GM19099 (cell line): ENCODE data around the gene TADA2A.

Source experiments
- POLR2A ChIP-seq: IDR thresholded peaks from 3 replicates; pipeline ENCODE4 v1.6.1; 2011; ENCODE audit warnings: low read depth; ENCODE audit not compliant: insufficient read length; ENCODE audit errors: extremely low read depth

TADA2A gene

DNA sequence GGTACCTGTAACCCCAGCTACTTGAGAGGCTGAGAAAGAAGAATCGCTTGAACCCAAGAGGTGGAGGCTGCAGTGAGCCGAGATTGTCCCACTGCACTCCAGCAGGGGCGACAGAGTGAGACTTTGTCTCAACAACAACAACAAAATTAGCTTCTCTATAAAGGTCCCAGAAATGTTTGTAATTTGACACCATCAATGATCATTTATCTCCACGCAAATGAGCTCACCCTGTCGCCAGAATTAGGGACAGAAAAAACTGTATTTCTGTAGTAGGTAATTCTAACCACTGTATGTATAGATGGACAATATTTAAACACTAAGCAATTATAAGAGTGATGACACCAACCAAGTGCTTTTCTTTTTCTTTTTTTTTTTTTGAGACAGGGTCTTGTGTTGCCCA is 20.2 kb upstream of the TADA2A start:
- no peak for TF ChIP-seq POLR2A

DNA sequence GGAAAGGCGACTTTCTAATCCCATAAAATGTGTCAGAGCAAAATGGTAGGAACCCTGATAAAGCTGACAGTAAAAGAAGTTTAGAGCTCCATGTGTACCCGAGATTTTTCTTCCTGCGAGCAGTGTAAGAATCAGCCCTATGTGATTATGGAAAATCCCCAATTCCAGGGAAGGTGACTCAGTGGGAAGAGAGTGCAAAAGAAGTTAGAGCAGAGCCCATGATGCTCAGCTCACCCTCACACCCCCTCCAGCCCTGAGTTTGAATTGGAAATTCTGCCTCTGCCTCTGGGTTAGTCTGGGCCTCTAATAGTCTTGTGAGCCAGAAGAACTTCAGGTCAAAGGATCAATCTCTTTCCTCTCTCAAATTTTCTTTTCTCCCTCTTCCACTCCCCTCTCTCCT is 18.4 kb upstream of the TADA2A start:
- TF ChIP-seq POLR2A = no peak

DNA sequence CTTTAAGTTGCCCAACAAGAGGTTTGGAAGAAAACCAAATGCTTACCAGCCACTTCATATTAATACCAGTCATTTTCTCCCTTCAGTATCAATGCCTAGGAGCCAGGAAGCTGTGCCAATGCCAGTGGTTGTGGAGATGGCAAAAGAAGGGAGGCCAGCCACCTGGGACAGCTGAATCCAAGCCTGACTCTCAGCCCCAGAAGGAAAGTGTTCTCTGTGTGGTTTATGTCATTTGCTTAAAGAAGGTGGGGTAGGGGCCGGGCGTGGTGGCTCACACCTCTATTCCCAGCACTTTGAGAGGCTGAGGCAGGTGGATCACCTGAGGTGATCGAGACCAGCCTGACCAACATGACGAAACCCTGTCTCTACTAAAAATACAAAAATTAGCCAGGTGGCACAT is 17.5 kb upstream of the TADA2A start:
- no peak for TF ChIP-seq POLR2A

DNA sequence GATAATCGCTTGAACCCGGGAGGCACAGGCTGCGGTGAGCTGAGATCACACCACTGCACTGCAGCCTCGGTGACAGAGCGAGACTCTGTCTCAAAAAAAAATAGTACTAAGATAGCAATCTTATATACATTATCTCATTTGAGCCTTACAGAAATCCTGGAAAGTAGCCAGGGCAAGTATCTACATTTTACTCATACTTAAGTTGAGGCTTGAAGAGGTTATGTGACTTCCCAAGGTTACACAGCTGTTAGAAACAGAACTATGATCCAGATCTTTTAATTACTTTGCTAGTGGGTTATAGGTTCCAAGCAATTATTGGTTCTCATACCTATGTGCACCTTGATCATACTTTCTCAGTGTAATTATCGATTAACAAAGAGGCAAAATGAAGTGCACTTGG is 15.5 kb upstream of the TADA2A start:
- no peak for TF ChIP-seq POLR2A

DNA sequence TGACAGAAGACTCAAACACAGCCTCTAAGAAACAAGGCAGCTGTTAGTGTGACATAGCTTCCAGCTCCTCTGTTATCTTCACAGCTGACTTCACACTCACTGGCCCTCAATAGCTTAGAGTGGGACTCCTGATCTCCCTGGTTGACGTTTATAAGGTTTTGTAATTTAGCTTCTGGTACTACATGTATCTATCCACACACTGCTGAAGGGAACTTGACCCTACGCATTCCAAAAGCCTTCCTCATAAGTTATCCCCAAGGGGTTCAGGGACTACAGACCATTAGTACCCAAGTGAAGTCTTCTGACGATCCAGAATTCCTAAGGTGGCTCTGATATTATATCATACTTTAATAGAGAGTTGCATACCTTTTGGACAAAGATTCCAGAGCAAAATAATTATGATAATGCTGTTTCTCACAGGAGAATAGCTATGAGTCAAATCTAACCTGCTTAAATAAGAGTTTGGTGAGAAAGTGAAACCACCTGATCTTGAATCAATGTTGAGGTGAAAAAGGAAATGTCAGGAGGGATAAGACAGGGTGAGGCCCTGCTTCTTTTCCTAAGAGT is 14.6 kb upstream of the TADA2A start:
- no peak for TF ChIP-seq POLR2A

DNA sequence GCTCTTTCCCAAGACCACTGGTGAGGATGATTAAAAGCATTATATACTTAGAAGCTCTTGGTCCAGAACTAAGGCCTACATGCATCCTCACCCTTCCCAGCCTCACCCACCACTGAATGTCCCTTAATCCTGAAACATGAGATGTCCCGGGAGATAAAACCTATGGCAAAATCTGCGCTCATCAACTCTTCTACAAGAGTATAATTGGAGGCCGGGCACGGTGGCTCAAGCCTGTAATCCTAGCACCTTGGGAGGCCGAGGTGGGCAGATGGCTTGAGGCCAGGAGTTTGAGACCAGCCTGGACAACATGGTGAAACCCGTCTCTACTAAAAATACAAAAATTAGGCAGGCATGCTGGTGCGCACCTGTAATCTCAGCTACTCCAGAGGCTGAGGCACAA is 13.3 kb upstream of the TADA2A start:
- TF ChIP-seq POLR2A = no peak

DNA sequence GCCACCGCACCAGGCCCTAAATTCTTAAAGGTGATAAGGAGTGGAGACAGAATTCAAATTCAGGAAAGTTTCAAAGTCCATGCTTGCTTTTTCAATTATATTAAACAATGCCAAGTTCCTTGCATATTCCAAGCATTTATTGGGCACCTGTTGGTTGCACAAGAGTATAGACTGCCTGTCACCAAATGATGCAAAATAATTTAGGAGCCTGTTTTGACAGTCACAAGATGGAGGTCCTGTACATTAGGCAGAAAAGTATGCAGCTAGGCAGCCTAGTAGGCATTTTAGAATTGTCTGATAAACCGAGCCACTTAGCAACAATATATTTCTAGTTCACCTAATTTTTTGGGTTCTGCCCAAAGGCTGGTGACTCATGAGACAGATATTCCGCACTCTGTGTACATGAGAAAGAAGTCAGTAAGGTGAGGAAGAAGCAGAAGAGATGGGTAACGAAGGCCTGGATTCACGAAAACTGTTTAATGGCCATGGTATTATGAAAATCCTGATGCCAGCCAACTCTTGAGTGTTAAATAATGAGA is 7.4 kb upstream of the TADA2A start:
- TF ChIP-seq POLR2A = no peak

DNA sequence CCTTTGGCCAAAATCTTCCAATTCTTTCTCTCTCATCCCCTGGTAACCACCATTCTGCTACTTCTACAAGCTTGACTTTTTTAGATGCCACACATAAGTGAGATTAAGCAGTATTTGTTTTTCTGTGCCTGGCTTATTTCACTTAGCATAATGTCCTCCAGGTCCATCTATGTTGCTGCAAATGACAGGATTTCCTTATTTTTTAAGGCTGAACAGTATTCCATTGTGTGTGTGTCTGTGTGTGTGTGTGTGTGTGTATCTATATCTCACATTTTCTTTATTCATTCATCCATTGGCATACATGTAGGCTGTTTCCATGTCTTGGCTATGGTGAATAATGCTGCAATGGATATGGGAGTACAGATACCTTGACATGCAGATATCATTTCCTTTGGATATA is 6.2 kb upstream of the TADA2A start:
- no peak for TF ChIP-seq POLR2A

DNA sequence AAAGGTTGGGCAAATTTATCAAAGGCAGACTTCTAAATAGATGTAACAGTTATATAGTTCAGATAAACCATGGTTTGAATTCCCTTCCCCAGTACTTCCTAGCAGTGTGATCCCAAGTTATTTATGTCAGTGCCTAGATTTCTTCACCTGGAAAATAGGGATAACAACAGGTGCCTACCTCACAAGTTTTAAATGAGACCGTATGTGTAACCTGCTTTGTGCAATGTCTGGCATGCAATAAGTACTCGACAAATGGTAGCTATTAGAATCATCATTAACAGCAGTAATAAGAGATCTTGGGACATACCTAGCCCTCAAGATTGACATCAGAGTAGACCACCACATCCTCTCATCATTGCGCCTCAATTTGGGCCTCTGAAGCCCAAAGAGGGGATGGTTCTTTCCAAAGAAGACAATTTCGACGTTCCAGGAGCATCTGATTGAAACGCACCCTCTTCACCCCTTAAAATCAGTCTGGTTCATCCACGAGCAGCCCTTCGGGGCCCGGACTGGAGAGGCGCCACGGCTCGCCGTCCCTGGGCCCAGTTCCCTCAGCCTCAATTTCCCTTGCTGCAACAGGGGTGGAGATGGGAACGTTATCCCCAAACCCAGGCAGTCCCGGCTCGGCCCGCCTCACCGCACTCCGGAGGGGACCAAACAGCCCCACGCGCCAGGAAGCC is 591 bp upstream of the TADA2A start:
- no peak for TF ChIP-seq POLR2A

DNA sequence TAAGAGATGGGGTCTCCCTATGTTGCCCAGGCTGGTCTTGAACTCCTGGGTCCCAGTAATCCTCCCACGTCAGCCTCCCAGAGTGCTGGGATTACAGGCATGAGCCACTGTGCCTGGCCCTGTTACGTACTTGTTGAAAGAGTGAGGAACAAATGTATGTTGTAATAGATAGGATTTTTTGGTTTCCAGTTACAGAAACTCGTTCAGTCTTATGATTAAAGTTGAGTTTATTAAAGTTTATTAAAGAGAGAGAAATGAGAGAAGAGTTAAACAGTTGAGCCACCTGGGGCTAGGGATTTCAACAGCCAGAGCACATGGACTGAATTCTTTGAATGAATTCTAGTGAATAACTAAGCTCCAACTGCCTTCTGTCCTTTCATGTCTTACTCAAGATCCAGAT is 3.7 kb downstream of the TADA2A start:
- no peak for TF ChIP-seq POLR2A

DNA sequence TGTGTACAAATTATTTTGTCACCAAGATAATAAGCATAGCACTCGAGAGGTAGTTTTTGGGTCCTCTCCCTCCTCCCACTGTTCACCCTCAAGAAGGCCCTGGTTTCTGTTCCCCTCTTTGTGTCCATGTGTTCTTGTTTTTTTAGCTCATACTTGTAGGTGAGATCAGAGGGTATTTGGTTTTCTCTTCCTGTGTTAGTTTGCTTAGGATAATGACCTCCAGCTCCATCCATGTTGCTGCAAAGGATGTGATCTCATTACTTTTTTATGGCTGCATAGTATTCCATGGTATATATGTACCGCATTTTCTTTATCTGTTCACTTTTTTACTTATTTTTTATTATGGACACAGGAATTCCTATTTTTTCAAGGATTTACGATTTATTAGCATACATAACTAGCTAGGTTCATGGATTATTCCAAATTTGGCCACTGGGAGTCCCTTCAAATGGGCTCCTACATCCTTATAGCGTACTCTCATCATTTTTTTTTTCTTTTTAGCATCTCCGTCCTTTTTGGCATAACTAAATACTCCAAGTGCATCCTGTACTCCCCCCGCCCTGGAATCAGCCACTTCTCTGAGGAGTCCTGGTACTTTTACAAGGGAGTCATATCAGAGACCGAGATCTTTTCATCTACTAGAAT is 7.3 kb downstream of the TADA2A start:
- no peak for TF ChIP-seq POLR2A

DNA sequence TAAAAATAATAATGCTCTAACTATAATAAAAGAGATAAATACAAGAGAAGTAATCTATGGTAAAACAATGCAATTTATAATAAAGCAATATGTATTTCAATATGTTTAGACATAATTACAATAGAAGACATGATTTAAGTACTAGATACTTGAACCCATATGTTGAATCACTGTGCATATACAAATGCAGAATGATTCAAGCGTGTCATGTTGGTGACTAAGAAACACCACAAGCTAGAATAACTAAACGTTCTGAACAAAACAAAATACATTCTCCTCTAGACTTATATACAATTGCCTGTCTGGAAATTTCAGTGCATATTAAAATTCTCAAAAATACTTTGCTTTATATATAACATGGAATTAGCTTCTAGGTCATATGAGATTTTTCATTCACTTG is 11.2 kb downstream of the TADA2A start:
- TF ChIP-seq POLR2A = no peak

DNA sequence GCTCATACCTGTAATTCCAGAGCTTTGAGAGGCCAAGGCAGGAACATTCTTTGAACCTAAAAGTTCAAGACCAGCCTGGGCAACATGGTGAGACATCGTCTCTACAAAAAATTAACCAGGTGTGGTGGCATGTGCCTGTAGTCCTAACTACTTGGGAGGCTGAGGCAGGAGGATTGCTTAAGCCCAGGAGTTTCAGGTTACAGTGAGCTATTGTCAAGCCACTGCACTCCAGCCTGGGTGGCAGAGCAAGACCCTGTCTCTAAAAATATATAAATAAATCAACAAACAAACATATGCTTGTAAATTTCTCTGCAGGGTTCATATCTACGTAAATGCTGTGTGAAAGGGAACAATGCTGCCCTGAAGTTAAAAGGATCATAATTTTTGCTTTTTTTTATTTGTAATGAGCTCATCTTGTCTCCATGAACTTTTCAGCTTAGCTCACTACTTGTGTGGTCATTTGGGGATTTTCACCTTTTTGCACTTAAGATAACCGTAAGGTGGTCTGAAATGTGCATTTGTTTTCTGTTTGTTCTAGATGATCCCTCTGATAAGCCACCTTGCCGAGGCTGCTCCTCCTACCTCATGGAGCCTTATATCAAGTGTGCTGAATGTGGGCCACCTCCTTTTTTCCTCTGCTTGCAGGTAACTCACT is 16.4 kb downstream of the TADA2A start:
- TF ChIP-seq POLR2A = no peak

DNA sequence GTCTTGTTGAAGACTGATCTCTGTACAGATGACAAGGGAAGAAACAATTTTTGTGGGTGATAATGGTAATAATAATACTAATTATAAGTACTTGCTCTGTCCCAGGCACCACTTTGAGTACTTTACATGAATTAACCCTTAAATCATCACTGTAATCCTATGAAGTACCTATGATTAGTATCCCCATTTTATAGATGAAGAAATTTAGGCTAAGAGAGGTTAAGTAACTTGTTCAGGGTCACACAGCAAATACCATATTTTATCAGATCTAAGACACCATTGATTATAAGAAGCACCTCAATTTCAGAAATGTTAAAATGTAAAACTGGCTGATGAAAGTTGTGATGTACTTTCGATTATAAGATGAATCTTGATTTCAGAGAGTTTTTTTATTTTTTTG is 18.6 kb downstream of the TADA2A start:
- TF ChIP-seq POLR2A = no peak

DNA sequence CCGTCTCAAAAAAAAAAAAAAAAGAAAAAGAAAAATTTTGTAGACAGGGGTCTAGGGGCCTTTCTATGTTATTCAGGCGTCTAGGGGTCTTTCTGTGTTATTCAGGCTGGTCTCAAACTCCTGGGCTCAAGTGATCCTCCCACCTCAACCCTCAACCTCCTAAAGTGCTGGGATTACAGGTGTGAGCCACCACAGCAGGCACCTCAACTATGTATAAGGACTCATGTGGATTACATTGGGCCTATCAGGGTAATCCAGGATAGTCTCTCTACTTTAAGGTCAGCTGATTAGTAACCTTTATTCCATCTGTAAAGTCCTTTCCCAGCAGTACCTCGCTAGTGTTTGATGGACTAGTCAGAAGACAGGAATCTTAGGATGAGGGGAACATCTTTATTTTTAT is 22.4 kb downstream of the TADA2A start:
- no peak for TF ChIP-seq POLR2A

DNA sequence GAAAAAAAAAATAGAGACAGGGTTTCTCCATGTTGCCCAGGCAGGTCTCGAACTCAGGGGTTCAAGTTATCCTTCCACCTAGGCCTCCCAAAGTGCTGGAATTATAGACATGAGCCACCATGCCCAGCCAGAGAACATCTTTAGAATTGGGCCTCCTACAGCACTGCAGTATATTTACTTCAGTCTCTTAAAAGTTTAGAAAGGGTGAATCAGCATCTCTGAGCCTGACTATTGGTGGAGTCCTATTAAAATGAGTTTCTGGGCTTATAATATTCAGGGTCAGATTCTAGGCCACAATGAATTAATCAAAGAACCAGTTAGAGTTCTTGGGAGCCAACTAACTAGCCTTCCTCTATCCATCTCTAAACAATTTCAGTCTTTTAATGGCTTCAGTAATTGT is 22.8 kb downstream of the TADA2A start:
- TF ChIP-seq POLR2A = no peak
